GM23338 (cell line): Measurements from ENCODE around the gene SLC10A3.

ENCODE experiments used
- CREB1 ChIP-seq: fragments of 250-450 bp; sonication (Bioruptor Pico); IDR thresholded peaks from 2 replicates; pipeline ENCODE4 v1.5.0; 2020; ENCODE audit warnings: low read depth, mild to moderate bottlenecking, moderate library complexity
- EZH2 ChIP-seq: fragments of 200-600 bp; sonication (generic); IDR thresholded peaks from one replicate; pipeline ENCODE4 v1.8.0; 2017; ENCODE audit warnings: antibody characterized with exemption, mild to moderate bottlenecking, low read depth; ENCODE audit not compliant: unreplicated experiment
- EZH2phosphoT487 ChIP-seq: fragments of 200-600 bp; sonication (generic); IDR thresholded peaks from one replicate; pipeline ENCODE4 v1.8.1; 2018; ENCODE audit warnings: antibody characterized with exemption; ENCODE audit not compliant: unreplicated experiment
- NANOG ChIP-seq: IDR thresholded peaks from 2 replicates; pipeline ENCODE4 v1.6.1; 2016; ENCODE audit warnings: antibody characterized with exemption, borderline replicate concordance
- POLR2AphosphoS5 ChIP-seq: IDR thresholded peaks from 2 replicates; pipeline ENCODE4 v1.6.1; 2016; ENCODE audit warnings: antibody characterized with exemption, low read depth
- ZNF114 ChIP-seq: fragments of 250-450 bp; sonication (Bioruptor Pico); IDR thresholded peaks from 2 replicates; pipeline ENCODE4 v1.5.0; 2020; ENCODE audit warnings: mild to moderate bottlenecking, moderate library complexity
- TF ChIP-seq, protein P1 (sequence below), 2 experiments: fragments of 200-600 bp in 1 of 2; sonication (generic) in 1 of 2; conservative IDR thresholded peaks; 2 replicates each; pipeline versions ENCODE4 v1.5.1 to v1.6.1; 2016 to 2017; ENCODE audit warnings: antibody characterized with exemption in 2 of 2, low read depth in 2 of 2, mild to moderate bottlenecking in 2 of 2, moderate library complexity in 1 of 2
- TF ChIP-seq, protein P2 (sequence below): IDR thresholded peaks from one replicate; pipeline ENCODE4 v1.6.1; 2018; ENCODE audit warnings: antibody characterized with exemption; ENCODE audit not compliant: unreplicated experiment

DNA sequence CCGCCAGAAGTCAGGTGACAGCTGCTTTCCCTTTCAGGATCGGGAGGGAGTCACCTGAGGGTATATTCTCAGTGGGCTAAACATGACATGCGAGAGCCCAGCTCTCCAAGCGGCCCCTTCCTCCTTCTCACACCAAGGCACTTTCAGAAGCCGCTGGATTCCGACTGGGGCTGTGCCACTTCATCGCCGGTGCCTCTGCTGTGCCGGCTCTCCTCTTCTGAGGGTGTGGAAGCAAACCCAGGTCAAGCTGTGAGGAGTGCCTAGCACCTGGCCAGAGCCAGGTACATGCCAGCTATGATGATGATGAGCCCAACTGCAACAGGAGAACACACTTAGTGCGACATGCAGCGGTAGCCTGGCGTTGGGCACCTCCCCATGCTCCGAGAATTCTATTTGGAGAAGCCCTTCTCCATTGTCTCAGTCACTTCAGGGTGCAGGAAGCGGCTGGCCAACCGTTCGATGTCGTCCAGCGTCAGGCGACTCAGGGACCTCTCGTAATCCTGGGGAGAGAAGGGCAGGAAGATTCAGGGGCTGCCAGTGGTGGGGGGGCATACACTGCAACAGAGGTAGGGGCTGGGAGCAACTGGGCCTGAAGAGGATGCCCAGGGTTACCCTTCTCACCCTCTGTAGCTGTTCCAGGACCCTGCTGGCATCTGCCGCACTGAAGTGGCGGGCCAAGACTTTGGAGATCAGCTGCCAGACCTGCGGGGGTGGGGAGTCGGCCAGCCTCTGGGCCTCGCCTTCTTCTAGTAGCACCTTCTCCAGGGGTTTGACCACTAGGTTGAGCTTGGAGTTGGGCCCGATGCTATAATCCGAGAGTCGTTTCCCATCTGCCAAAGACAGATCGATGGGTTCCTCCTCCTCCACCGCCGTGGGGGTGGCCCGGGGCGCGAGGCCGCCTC lies 5.0 kb downstream of the SLC10A3 start:
- TF ChIP-seq EZH2 (no peak), POLR2AphosphoS5 (no peak), EZH2phosphoT487 (no peak), CREB1 (CRISPR knock-in tag) (no peak), ZNF114 (no peak), NANOG (no peak)
- TF ChIP-seq, protein P1, sequence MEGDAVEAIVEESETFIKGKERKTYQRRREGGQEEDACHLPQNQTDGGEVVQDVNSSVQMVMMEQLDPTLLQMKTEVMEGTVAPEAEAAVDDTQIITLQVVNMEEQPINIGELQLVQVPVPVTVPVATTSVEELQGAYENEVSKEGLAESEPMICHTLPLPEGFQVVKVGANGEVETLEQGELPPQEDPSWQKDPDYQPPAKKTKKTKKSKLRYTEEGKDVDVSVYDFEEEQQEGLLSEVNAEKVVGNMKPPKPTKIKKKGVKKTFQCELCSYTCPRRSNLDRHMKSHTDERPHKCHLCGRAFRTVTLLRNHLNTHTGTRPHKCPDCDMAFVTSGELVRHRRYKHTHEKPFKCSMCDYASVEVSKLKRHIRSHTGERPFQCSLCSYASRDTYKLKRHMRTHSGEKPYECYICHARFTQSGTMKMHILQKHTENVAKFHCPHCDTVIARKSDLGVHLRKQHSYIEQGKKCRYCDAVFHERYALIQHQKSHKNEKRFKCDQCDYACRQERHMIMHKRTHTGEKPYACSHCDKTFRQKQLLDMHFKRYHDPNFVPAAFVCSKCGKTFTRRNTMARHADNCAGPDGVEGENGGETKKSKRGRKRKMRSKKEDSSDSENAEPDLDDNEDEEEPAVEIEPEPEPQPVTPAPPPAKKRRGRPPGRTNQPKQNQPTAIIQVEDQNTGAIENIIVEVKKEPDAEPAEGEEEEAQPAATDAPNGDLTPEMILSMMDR (conservative IDR thresholded peaks at IDR 0.05; ENCODE audit: low read depth in 2 of 2) = no peak
- TF ChIP-seq, protein P2, sequence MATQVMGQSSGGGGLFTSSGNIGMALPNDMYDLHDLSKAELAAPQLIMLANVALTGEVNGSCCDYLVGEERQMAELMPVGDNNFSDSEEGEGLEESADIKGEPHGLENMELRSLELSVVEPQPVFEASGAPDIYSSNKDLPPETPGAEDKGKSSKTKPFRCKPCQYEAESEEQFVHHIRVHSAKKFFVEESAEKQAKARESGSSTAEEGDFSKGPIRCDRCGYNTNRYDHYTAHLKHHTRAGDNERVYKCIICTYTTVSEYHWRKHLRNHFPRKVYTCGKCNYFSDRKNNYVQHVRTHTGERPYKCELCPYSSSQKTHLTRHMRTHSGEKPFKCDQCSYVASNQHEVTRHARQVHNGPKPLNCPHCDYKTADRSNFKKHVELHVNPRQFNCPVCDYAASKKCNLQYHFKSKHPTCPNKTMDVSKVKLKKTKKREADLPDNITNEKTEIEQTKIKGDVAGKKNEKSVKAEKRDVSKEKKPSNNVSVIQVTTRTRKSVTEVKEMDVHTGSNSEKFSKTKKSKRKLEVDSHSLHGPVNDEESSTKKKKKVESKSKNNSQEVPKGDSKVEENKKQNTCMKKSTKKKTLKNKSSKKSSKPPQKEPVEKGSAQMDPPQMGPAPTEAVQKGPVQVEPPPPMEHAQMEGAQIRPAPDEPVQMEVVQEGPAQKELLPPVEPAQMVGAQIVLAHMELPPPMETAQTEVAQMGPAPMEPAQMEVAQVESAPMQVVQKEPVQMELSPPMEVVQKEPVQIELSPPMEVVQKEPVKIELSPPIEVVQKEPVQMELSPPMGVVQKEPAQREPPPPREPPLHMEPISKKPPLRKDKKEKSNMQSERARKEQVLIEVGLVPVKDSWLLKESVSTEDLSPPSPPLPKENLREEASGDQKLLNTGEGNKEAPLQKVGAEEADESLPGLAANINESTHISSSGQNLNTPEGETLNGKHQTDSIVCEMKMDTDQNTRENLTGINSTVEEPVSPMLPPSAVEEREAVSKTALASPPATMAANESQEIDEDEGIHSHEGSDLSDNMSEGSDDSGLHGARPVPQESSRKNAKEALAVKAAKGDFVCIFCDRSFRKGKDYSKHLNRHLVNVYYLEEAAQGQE = no peak
